GM19239 (cell line): ENCODE results near the gene PCDHGA8.
"Not testable (repeated sequence)": the region's sequence is repeated elsewhere in the genome, so short reads cannot be mapped to it uniquely, and the experiment has no call there.

ENCODE experiments used
- DNase-seq: peaks from one replicate; pipeline ENCODE4 v3.0.0; 2011; ENCODE audit warnings: low spot score; ENCODE audit not compliant: insufficient read length
- FAIRE-seq: peaks from 2 replicates; lab custom pipeline; 2011; peaks lifted over from hg19 to GRCh38; lab: Jason Lieb, UNC

The PCDHGA8 gene

GRCh38 chr5:141398608-141399007 is 6.2 kb downstream of the PCDHGA8 start:
- FAIRE-seq, result no peak

DNA sequence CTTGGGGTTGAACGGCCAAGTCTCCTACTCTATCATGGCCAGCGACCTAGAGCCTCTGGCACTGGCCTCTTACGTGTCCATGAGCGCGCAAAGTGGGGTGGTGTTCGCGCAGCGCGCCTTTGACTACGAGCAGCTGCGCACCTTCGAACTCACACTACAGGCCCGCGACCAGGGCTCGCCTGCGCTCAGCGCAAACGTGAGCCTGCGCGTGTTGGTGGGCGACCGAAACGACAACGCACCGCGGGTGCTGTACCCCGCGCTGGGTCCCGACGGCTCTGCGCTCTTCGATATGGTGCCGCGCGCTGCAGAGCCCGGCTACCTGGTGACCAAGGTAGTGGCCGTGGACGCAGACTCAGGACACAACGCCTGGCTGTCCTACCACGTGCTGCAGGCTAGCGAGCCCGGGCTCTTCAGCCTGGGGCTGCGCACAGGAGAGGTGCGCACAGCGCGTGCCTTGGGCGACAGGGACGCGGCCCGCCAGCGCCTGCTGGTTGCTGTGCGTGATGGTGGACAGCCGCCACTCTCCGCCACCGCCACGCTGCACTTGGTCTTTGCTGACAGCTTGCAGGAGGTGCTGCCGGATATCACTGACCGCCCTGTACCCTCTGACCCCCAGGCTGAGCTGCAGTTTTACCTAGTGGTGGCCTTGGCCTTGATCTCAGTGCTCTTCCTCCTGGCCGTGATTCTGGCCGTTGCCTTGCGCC is 7.3 kb downstream of the PCDHGA8 start:
- FAIRE-seq (no peak), DNase-seq (no peak)

More at GRCh38 chr5:141398608-141399007, 6.2 kb downstream of the PCDHGA8 start:
- DNase-seq, result no peak

DNA sequence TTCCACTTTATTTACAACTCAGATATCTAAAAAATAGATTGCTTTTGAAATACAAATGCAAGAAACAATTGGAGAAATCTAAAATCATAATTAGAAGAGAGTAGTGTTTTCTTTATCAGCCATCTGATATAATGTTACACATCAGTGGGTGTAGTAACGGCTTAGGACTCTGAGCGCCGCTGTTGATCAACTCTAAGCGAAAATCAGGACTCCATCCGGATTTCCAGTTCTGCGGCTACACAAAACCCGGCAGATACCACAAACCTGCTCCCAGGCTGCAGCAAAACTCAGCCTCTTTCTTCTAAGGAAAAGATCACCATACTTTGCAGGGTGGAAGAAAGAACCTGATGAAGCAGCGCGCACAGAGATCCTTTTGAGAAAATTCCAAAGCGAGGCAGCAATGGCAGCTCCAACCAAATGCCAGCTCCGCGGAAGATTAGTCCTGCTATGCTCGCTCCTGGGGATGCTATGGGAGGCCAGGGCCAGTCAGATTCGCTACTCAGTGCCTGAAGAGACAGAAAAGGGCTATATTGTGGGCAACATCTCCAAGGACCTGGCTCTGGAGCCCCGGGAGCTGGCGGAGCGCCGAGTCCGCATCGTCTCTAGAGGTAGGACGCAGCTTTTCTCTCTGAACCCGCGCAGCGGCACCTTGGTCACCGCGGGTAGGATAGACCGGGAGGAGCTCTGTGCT is 10.3 kb downstream of the PCDHGA8 start, which contains the start of gene PCDHGA9:
Gene PCDHGA9, plus strand, starts transcription at position 226 of the 691 bp plus-strand sequence. Its CDS starts 175 bp downstream, at position 401.
- no peak for FAIRE-seq

DNA sequence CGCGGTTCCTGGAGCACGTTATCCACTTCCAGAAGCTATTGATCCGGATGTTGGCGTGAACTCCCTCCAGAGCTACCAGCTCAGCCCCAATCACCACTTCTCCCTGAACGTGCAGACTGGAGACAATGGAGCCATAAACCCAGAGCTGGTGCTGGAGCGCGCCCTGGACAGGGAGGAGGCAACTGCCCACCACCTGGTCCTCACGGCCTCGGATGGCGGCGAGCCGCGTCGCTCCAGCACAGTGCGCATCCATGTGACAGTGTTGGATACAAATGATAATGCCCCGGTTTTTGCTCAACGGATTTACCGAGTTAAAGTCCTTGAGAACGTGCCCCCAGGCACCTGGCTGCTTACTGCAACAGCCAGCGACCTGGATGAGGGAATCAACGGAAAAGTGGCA is 11.0 kb downstream of the PCDHGA8 start:
- FAIRE-seq (no peak), DNase-seq (no peak)

More for the DNA sequence above, 10.3 kb downstream of the PCDHGA8 start, which contains the start of gene PCDHGA9:
- DNase-seq, result no peak

- FAIRE-seq, result peak; percentile 84
- peak; percentile 44 for DNase-seq
Measured at GRCh38 chr5:141407790-141408505, 15.5 kb downstream of the PCDHGA8 start, which contains the start of gene PCDHGB6. Gene PCDHGB6 (plus strand): TSS chr5:141408021. CDS start chr5:141408203, 182 bp downstream.

GRCh38 chr5:141409598-141410306 is 17.3 kb downstream of the PCDHGA8 start:
- no peak for FAIRE-seq
- DNase-seq, result no peak

GRCh38 chr5:141411575-141411974 is 19.1 kb downstream of the PCDHGA8 start:
- no peak for FAIRE-seq
- no peak for DNase-seq

DNA sequence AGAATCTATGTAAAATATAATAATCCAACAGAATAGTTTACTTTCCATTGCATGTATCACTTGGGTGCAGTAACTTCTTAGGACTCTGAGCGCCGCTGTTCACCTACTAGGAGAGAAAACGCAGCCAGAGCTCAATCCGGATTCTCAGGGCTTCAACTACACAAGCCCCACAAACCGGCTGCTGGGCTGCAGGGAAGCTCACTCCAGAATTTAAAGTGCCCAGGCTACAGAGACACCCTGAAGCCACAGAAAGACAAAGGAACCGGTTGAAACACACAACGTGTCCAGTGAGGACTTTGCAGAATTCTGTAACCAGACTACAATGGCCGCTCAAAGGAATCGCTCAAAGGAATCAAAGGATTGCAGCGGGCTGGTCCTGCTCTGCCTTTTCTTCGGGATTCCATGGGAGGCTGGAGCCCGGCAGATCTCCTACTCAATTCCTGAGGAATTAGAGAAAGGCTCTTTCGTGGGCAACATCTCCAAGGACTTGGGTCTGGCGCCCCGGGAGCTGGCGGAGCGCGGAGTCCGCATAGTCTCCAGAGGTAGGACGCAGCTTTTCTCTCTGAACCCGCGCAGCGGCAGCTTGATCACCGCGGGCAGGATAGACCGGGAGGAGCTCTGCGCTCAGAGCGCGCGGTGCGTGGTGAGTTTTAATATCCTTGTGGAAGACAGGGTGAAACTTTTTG is 20.6 kb downstream of the PCDHGA8 start, which contains the start of gene PCDHGA10:
Gene PCDHGA10, plus strand, starts transcription at position 134 of the 686 bp plus-strand sequence. Its CDS starts 189 bp downstream, at position 323.
- FAIRE-seq (peak; percentile 23), DNase-seq (peak; percentile 68)

DNA sequence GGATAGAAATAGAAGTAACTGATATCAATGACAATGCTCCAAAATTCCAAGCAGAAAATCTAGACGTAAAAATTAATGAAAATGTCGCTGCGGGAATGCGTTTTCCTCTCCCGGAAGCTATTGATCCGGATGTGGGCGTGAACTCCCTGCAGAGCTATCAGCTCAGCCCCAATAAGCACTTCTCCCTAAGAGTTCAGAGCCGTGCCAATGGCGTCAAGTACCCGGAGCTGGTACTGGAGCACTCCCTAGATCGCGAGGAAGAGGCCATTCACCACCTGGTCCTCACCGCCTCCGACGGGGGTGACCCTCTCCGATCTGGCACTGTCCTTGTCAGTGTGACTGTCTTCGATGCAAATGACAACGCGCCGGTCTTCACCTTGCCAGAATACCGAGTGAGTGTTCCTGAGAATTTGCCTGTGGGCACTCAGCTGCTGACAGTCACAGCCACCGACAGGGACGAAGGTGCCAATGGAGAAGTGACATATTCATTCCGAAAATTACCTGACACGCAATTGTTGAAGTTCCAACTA is 21.2 kb downstream of the PCDHGA8 start:
- FAIRE-seq, result no peak
- DNase-seq, result no peak

DNA sequence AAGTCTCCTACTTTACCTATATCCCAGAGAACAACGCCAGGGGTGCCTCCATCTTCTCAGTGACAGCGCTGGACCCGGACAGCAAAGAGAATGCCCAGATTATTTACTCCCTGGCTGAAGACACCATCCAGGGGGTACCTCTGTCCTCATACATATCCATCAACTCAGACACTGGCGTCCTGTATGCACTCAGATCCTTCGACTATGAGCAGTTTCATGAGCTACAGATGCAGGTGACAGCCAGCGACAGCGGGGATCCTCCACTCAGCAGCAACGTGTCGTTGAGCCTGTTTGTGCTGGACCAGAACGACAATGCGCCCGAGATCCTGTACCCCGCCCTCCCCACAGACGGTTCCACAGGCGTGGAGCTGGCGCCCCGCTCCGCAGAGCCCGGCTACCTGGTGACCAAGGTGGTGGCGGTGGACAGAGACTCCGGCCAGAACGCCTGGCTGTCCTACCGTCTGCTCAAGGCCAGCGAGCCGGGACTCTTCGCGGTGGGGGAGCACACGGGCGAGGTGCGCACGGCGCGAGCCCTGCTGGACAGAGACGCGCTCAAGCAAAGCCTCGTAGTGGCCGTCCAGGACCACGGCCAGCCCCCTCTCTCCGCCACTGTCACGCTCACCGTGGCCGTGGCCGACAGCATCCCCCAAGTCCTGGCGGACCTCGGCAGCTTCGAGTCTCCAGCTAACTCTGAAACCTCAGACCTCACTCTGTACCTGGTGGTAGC is 22.3 kb downstream of the PCDHGA8 start:
- FAIRE-seq, DNase-seq: not testable (repeated sequence)

GRCh38 chr5:141415275-141415618 is 22.8 kb downstream of the PCDHGA8 start:
- not testable (repeated sequence) for FAIRE-seq, DNase-seq

GRCh38 chr5:141417494-141418172 is 25.2 kb downstream of the PCDHGA8 start, which contains the start of gene PCDHGB7:
Gene PCDHGB7 (plus strand): TSS chr5:141417677. CDS start chr5:141417860, 183 bp downstream.
- peak; percentile 68 for FAIRE-seq
- DNase-seq, result peak; percentile 65

DNA sequence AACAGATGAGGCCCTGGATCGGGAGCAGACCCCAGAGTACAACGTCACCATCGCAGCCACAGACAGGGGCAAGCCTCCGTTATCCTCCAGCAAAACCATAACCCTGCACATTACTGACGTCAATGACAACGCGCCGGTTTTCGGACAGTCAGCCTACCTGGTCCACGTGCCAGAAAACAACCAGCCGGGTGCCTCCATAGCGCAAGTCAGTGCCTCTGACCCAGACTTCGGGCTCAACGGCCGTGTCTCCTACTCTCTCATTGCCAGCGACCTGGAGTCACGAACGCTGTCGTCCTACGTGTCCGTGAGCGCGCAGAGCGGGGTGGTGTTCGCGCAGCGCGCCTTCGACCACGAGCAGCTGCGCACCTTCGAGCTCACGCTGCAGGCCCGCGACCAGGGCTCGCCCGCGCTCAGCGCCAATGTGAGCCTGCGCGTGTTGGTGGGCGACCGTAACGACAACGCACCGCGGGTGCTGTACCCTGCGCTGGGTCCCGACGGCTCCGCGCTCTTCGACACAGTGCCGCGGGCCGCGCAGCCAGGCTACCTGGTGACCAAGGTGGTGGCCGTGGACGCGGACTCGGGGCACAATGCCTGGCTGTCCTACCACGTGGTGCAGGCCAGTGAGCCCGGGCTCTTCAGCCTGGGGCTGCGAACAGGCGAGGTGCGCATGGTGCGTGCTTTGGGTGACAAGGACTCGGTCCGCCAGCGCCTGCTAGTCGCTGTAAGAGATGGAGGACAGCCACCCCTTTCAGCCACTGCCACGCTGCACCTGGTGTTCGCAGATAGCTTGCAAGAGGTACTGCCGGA is 26.8 kb downstream of the PCDHGA8 start:
- no peak for DNase-seq
- FAIRE-seq, result no peak

- FAIRE-seq (peak; percentile 73), DNase-seq (peak; percentile 48)
Measured at GRCh38 chr5:141420855-141421488, 28.5 kb downstream of the PCDHGA8 start, which contains the start of gene PCDHGA11. Gene PCDHGA11 (plus strand): TSS chr5:141421051. CDS start chr5:141421228, 177 bp downstream.

DNA sequence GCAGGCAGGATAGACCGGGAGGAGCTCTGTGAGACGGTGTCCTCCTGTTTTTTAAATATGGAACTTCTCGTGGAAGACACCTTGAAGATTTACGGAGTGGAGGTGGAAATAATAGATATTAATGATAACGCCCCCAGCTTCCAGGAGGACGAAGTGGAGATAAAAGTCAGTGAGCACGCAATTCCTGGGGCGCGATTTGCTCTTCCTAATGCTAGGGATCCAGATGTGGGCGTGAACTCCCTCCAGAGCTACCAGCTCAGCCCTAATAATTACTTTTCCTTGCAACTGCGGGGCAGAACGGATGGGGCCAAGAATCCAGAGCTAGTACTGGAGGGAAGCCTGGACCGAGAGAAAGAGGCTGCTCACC is 29.0 kb downstream of the PCDHGA8 start:
- FAIRE-seq (no peak), DNase-seq (no peak)

- FAIRE-seq (no peak), DNase-seq (no peak)
Measured at GRCh38 chr5:141422742-141423291, 30.4 kb downstream of the PCDHGA8 start.
